Measurements from ENCODE around the gene CCDC59. TPM values are rescaled to one million over a fixed set of nuclear protein-coding genes. Genes with fewer than 3 reads are reported as not detected.
A peak's percentile ranks its signal among the peaks of the same experiment; 100 is the strongest.

CCDC59 gene
- total and polyA plus RNA-seq, 9 of the 15 experiments (the other 6 are each of a cell fraction or from before 2014, with no cell fraction given), result 34.0 to 186 (median 119) TPM

DNA sequence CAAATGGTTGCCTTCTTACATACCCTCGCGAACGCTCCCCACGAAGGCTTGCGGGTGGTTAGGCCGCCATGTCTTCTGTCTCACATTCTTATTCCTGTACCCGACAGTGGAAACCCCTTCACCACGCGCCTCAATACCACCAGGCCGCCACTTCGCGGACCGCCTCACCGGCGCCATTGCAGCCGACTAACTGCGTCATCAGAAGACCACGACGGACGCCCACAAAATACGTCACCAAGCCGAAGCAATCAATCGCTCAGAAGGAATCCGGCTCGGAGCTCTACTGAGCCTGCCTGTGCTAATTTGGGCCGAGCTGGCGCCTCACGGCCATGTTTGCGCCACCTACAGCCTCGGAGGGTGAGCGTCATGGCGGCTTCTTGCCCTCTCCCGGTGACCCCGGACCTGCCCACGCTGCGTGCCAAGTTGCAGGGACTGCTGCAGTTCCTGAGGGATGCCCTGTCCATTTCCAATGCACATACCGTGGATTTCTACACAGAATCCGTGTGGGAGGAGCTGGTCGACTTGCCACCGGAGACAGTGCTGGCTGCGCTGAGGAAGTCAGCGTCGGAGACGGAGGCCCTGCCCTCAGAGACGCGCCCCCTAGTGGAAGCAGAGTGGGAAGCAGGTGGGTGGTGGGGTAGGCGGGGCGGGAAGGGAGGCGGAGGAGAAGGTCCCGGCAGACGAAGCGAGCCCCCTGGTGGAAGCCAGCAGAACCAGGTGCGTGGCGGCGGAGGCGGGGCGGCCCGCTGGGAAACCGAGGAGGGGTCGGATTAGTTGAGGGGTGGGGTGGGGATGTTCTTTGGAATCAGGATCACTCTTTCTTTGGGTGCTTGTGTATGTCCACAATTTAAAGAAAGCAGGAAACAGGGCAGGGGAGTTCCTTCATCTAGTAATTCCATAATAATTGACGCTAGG lies at the start of gene CCDC59, which contains the start of gene METTL25 (continued):
- TF ChIP-seq POLR2G (IDR thresholded peaks at IDR 0.05; ENCODE audit: low read depth, low read length) (peak; percentile 96), RFX7 (CRISPR knock-in tag; IDR thresholded peaks at IDR 0.05) (no peak), ARID2 (IDR thresholded peaks at IDR 0.05) (no peak), CBX5 (IDR thresholded peaks at IDR 0.05; ENCODE audit: borderline replicate concordance, low read depth) (no peak), NR4A1 (CRISPR knock-in tag; IDR thresholded peaks at IDR 0.05) (no peak), NR4A1 (tag; IDR thresholded peaks at IDR 0.05) (peak; percentile 75), DACH1 (IDR thresholded peaks at IDR 0.05; ENCODE audit: partially characterized antibody) (peak; percentile 37), ZNF324 (CRISPR knock-in tag; IDR thresholded peaks at IDR 0.05) (no peak), JUN (IDR thresholded peaks at IDR 0.05; ENCODE audit: borderline replicate concordance, low read depth, low read length) (0 out of 2 replicates have a peak, but pooled peaks have one; percentile 7), JUN (CRISPR knock-in tag; IDR thresholded peaks at IDR 0.05; ENCODE audit: borderline replicate concordance) (no peak), ZBTB7A (IDR thresholded peaks at IDR 0.05; ENCODE audit: borderline replicate concordance, control insufficient read depth, low read depth, low read length) (peak; percentile 88), GABPA (tag; conservative IDR thresholded peaks at IDR 0.05; ENCODE audit: low read depth) (peak; percentile 65), ZNF668 (CRISPR knock-in tag; IDR thresholded peaks at IDR 0.05) (no peak), STAG1 (CRISPR knock-in tag; IDR thresholded peaks at IDR 0.05; ENCODE audit: borderline replicate concordance) (no peak), ZBTB40 (IDR thresholded peaks at IDR 0.05) (peak; percentile 55; the same call in 1 of the 2 replicates), ZBTB40 (CRISPR knock-in tag; IDR thresholded peaks at IDR 0.05) (no peak)
- TF ChIP-seq, protein P1, sequence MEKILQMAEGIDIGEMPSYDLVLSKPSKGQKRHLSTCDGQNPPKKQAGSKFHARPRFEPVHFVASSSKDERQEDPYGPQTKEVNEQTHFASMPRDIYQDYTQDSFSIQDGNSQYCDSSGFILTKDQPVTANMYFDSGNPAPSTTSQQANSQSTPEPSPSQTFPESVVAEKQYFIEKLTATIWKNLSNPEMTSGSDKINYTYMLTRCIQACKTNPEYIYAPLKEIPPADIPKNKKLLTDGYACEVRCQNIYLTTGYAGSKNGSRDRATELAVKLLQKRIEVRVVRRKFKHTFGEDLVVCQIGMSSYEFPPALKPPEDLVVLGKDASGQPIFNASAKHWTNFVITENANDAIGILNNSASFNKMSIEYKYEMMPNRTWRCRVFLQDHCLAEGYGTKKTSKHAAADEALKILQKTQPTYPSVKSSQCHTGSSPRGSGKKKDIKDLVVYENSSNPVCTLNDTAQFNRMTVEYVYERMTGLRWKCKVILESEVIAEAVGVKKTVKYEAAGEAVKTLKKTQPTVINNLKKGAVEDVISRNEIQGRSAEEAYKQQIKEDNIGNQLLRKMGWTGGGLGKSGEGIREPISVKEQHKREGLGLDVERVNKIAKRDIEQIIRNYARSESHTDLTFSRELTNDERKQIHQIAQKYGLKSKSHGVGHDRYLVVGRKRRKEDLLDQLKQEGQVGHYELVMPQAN (IDR thresholded peaks at IDR 0.05; ENCODE audit: borderline replicate concordance), result peak; percentile 63; the same call in 1 of the 2 replicates
